DND-41 (cell line): ENCODE results near the gene ANK3.

Experiments used
- EZH2 ChIP-seq: IDR thresholded peaks from 3 replicates; pipeline ENCODE4 v1.6.1; 2012; ENCODE audit warnings: borderline replicate concordance, low read depth, mild to moderate bottlenecking, moderate library complexity, low read length, inconsistent platforms; ENCODE audit not compliant: severe bottlenecking
- TF ChIP-seq, protein P1 (sequence below): IDR thresholded peaks from 2 replicates; pipeline ENCODE4 v1.5.1; 2012; ENCODE audit warnings: borderline replicate concordance, low read length, moderate library complexity, mild to moderate bottlenecking; ENCODE audit not compliant: poor library complexity, severe bottlenecking; ENCODE audit errors: extremely low read depth

DNA sequence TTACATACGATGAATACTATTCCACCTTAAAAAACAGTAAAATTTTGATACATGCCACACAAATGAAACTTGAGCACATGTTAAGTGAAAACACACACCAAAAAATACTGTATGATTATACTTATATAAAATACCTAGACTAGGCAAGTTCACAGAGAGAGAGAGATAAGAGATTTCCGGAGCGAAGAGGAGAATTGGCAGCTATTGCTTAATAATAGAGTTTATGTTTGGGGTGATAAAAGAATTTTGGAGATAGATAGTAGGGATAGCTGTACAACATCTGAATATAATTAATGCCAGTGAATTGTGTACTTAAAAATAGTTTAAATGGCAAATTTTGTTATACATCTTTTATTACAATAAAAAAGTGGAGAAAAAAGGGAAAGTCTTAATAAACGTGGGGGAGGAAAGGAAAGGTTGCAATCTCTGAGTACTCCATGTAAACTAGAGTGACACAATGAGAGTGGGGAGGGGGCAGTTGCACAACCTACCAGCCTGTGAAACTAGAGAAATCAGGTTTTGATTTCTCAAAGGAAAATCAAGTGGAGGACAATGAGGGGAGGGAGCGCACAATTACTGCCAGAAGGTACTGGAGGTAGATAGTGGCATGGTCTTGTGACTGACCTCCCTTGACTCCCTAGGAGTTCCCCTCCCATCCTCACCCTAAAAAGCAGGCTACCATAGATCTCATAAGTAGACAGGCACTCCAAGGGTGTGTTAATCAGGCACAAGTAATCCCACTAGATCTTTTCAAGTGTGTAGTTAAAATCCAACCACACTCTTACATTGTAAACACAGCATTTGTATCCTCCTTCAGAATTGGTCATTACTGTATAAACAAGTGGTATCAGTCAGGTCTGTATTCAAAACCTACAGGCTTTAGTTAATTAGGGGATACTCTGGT is 31.6 kb upstream of the ANK3 start:
- TF ChIP-seq, protein P1, sequence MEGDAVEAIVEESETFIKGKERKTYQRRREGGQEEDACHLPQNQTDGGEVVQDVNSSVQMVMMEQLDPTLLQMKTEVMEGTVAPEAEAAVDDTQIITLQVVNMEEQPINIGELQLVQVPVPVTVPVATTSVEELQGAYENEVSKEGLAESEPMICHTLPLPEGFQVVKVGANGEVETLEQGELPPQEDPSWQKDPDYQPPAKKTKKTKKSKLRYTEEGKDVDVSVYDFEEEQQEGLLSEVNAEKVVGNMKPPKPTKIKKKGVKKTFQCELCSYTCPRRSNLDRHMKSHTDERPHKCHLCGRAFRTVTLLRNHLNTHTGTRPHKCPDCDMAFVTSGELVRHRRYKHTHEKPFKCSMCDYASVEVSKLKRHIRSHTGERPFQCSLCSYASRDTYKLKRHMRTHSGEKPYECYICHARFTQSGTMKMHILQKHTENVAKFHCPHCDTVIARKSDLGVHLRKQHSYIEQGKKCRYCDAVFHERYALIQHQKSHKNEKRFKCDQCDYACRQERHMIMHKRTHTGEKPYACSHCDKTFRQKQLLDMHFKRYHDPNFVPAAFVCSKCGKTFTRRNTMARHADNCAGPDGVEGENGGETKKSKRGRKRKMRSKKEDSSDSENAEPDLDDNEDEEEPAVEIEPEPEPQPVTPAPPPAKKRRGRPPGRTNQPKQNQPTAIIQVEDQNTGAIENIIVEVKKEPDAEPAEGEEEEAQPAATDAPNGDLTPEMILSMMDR, result no peak
- TF ChIP-seq EZH2, result no peak
